ENCODE data around the gene MARCKSL1.

- TF ChIP-seq CTCF (conservative IDR thresholded peaks at IDR 0.05; ENCODE audit: low read length) (no peak), EZH2phosphoT487 (IDR thresholded peaks at IDR 0.05; ENCODE audit: borderline replicate concordance, low read depth, low read length) (no peak)
Observed at GRCh38 chr1:32376199-32376598, 40.2 kb upstream of the MARCKSL1 start.
